ENCODE results near the gene GOT1.

The GOT1 gene

GRCh38 chr10:99360934-99361333, 69.5 kb downstream of the GOT1 start:
- no peak for DNase-seq (ENCODE audit: low spot score)
- FAIRE-seq, result no peak

- no peak for FAIRE-seq
- no peak for DNase-seq (ENCODE audit: low spot score)
These were observed 72.3 kb downstream of the GOT1 start for GRCh38 chr10:99358101-99358500.

GRCh38 chr10:99357691-99358090, 72.7 kb downstream of the GOT1 start:
- DNase-seq (ENCODE audit: low spot score) (no peak), FAIRE-seq (no peak)

- FAIRE-seq (no peak), DNase-seq (ENCODE audit: low spot score) (no peak)
These were observed 77.2 kb downstream of the GOT1 start for GRCh38 chr10:99353182-99353581.

GRCh38 chr10:99347672-99348071, 82.8 kb downstream of the GOT1 start:
- no peak for DNase-seq (ENCODE audit: low spot score)
- no peak for FAIRE-seq
